Measurements from ENCODE around the gene TBC1D19. TPM values are rescaled to one million over a fixed set of nuclear protein-coding genes. Genes with fewer than 3 reads are reported as not detected.

Gene TBC1D19
- total and polyA plus RNA-seq, 9 of the 15 experiments (the other 6 are each of a cell fraction or from before 2014, with no cell fraction given), result 0.73 to 5.6 (median 3.7) TPM

DNA sequence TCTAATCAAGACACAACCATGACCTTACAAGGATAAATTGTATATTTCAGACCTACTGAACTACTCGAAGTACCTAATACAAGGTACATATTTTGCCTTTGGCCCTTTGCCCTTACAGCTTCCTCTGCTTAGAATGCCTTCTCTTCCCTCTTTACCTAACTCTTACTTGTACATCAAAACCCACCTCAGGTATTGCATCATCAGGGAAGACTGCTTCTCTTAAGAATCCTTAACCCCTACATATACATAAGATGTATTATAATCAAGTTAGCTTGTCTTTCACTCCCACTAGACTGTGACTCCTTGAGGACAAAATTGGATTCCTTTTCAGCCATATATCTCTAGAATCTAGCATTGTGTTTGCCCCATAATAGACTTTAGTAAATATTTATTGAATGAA lies 175.0 kb downstream of the TBC1D19 start:
- Histone ChIP-seq H3K27ac (ENCODE audit: extremely low read depth, low read depth, low read length) (no peak overlapping the region), H2AFZ (ENCODE audit: low read depth, low read length) (no peak overlapping the region), H3K4me1 (replicated peaks in 1 of 2; ENCODE audit: control insufficient read depth in 2 of 2, insufficient read depth in 2 of 2, low read length in 2 of 2) (no peaks in the 10 kb centered on the region), H3K9ac (ENCODE audit: insufficient read depth in 1 of 2, low read depth in 2 of 2, low read length in 2 of 2) (no peak overlapping the region), H3K4me2 (ENCODE audit: insufficient read depth, low read length) (no peak overlapping the region), H3K9me1 (ENCODE audit: control insufficient read depth, insufficient read depth, low read length) (no peaks in the 10 kb centered on the region), H3K27me3 (ENCODE audit: control insufficient read depth in 2 of 2, insufficient read depth in 2 of 2, low read length in 2 of 2) (no peaks in the 10 kb centered on the region), H3K4me3 (no peak overlapping the region), H3K36me3 (ENCODE audit: control insufficient read depth, insufficient read depth, low read length) (no peaks in the 10 kb centered on the region), H4K20me1 (replicated peaks; ENCODE audit: control insufficient read depth, insufficient read depth, low read length) (no peaks in the 10 kb centered on the region), H3K9me3 (replicated peaks; ENCODE audit: control insufficient read depth, insufficient read depth, low read depth, low read length) (no peaks in the 10 kb centered on the region), H3K79me2 (ENCODE audit: control insufficient read depth, insufficient read depth, low read length) (no peaks in the 10 kb centered on the region)
- ATAC-seq (no peak), DNase-seq (ENCODE audit: extremely low read depth in 1 of 4, low spot score in 3 of 4) (no peak), FAIRE-seq (no peak)
- CTCF ChIA-PET (ENCODE audit: low intra/inter-chr PET ratio), result no interaction called here
- POLR2A ChIA-PET, result no interaction called here
- BruUV-seq (replicated peaks), result no TSS peak
- WGBS (ENCODE audit: insufficient coverage, low coverage, missing lambda C conversion rate), result 9% methylated on average over 1 of the region's 1 CpG
- peak; percentile 18; the same call in 1 of the 2 replicates for TF ChIP-seq ATF7 (IDR thresholded peaks at IDR 0.05)
- TF ChIP-seq MXI1 (IDR thresholded peaks at IDR 0.05; ENCODE audit: low read depth, low read length), result no peak
- no peak for TF ChIP-seq SIX5 (IDR thresholded peaks at IDR 0.05; ENCODE audit: borderline replicate concordance in 1 of 2, insufficient read depth in 1 of 2, low read depth in 1 of 2, low read length in 2 of 2)
- TF ChIP-seq, protein P1, sequence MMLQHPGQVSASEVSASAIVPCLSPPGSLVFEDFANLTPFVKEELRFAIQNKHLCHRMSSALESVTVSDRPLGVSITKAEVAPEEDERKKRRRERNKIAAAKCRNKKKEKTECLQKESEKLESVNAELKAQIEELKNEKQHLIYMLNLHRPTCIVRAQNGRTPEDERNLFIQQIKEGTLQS (IDR thresholded peaks at IDR 0.05), result peak; percentile 88
- TF ChIP-seq, protein P1 (CRISPR knock-in tag; conservative IDR thresholded peaks at IDR 0.05), result no peak
- peak; percentile 82 for TF ChIP-seq CEBPB (tag; IDR thresholded peaks at IDR 0.05)
- no peak for TF ChIP-seq CEBPG (CRISPR knock-in tag; IDR thresholded peaks at IDR 0.05)
- peak; percentile 56 to 87; a peak in 3 of 4 replicates for TF ChIP-seq CEBPG (tag; conservative IDR thresholded peaks at IDR 0.05 in 1 of 2, IDR thresholded peaks at IDR 0.05 in 1 of 2)
- in situ Hi-C loops (cut with MboI) (no loop called here), intact Hi-C loops (cut with micrococcal nuclease) (no loop called here)
